OCI-LY7 (cell line): ENCODE data around the gene GPR55. TPM values are rescaled to one million over a fixed set of nuclear protein-coding genes. Genes with fewer than 3 reads are reported as not detected.

ENCODE experiments used
- Bru-seq: library from RNA; stranded (reverse); fragments of 400-500 nt; gene quantifications from one replicate; lab custom pipeline; 2021; lab: Mats Ljungman, UMichigan
- BruChase-seq, 2 experiments: library from RNA; stranded (reverse); fragments of 400-500 nt; gene quantifications; one replicate each; lab custom pipeline; 2021; lab: Mats Ljungman, UMichigan
- BruUV-seq: library from RNA; stranded (reverse); fragments of 400-500 nt; replicated peaks from 2 replicates; lab custom pipeline; 2021; lab: Mats Ljungman, UMichigan
- CTCF ChIA-PET: fragments of 300-600 bp; sonication (Branson Sonifier 250); formaldehyde crosslinking; loops from one replicate; lab custom pipeline; 2022; ENCODE audit warnings: antibody characterized with exemption; ENCODE audit not compliant: unreplicated experiment; lab: Charles Lee
- POLR2A ChIA-PET: fragments of 300-600 bp; sonication (Branson Sonifier 250); formaldehyde crosslinking; loops from one replicate; lab custom pipeline; 2022; ENCODE audit warnings: antibody characterized with exemption; lab: Charles Lee
- DNase-seq: peaks from one replicate; pipeline ENCODE4 v3.0.0-alpha.2; 2015; ENCODE audit warnings: low spot score
- H2AFZ ChIP-seq: fragments of 200-600 bp; sonication (generic), shearing (Covaris generic); 2 replicates; pipeline ENCODE4 v1.6.1; 2014; ENCODE audit warnings: mild to moderate bottlenecking, antibody characterized with exemption, low read length, moderate library complexity
- H3K27ac ChIP-seq: fragments of 200-600 bp; sonication (generic); 2 replicates; pipeline ENCODE4 v1.5.1; 2014; ENCODE audit warnings: mixed run types, low read depth, mild to moderate bottlenecking, moderate library complexity, low read length, inconsistent platforms; ENCODE audit not compliant: poor library complexity, severe bottlenecking
- H3K36me3 ChIP-seq: fragments of 200-600 bp; sonication (generic); 2 replicates; pipeline ENCODE4 v1.6.1; 2014; ENCODE audit warnings: mild to moderate bottlenecking, antibody characterized with exemption, low read length, moderate library complexity, mixed read lengths; ENCODE audit not compliant: insufficient read depth
- H3K4me1 ChIP-seq: fragments of 200-600 bp; sonication (generic); 2 replicates; pipeline ENCODE4 v1.5.1; 2014; ENCODE audit warnings: mild to moderate bottlenecking, low read length; ENCODE audit not compliant: insufficient read depth, poor library complexity, severe bottlenecking
- H3K4me2 ChIP-seq: fragments of 200-600 bp; sonication (generic); 2 replicates; pipeline ENCODE4 v1.6.1; 2014; ENCODE audit warnings: mild to moderate bottlenecking, low read length
- H3K4me3 ChIP-seq: fragments of 200-600 bp; sonication (generic); 2 replicates; pipeline ENCODE4 v1.5.1; 2014; ENCODE audit warnings: mild to moderate bottlenecking, low read depth, low read length; ENCODE audit not compliant: poor library complexity, severe bottlenecking
- H3K79me2 ChIP-seq: fragments of 200-600 bp; sonication (generic); 2 replicates; pipeline ENCODE4 v1.6.1; 2016; ENCODE audit warnings: low read depth, mild to moderate bottlenecking, low read length, moderate library complexity, mixed read lengths; ENCODE audit not compliant: insufficient read depth
- H3K9me2 ChIP-seq: fragments of 200-600 bp; sonication (generic); 2 replicates; pipeline ENCODE4 v1.6.1; 2016; ENCODE audit warnings: mild to moderate bottlenecking, low read length, mixed read lengths; ENCODE audit not compliant: insufficient read depth
- H3K9me3 ChIP-seq: fragments of 200-600 bp; sonication (generic); 2 replicates; pipeline ENCODE4 v1.6.1; 2014; ENCODE audit warnings: mild to moderate bottlenecking, mixed run types, low read length, mixed read lengths
- H4K20me1 ChIP-seq: fragments of 200-600 bp; sonication (generic); 2 replicates; pipeline ENCODE4 v1.6.1; 2014; ENCODE audit warnings: mild to moderate bottlenecking, antibody characterized with exemption, low read length, moderate library complexity, mixed read lengths; ENCODE audit not compliant: insufficient read depth
- EZH2phosphoT487 ChIP-seq: fragments of 200-600 bp; sonication (generic); IDR thresholded peaks from 2 replicates; pipeline ENCODE4 v1.6.1; 2018; ENCODE audit warnings: low read depth, borderline replicate concordance, mild to moderate bottlenecking, mixed run types, antibody characterized with exemption, low read length, moderate library complexity, mixed read lengths
- intact Hi-C: fragments of 100-400 bp; cut with micrococcal nuclease; formaldehyde crosslinking; loops from one replicate; pipeline ENCODE4 v1.10.0; 2022; ENCODE audit not compliant: unreplicated experiment
- long read RNA-seq: library from polyadenylated mRNA; stranded (forward); transcript quantifications from one replicate; pipeline ENCODE4 v2.0.0, GENCODE V29; 2022
- total RNA-seq, 2 experiments: library from RNA; depleted of rRNA in 1 of 2; stranded (reverse); fragments of >200 nt in 1 of 2; shearing (Covaris generic) in 1 of 2; gene quantifications; 2 replicates each; pipeline ENCODE4 v1.2.3, GENCODE V29; 2014 to 2022
- TF ChIP-seq, protein P1 (sequence below): fragments of 200-600 bp; sonication (generic); conservative IDR thresholded peaks from 2 replicates; pipeline ENCODE4 v1.5.1; 2014; ENCODE audit warnings: mild to moderate bottlenecking, antibody characterized with exemption, low read length, moderate library complexity, mixed read lengths

Gene GPR55, protein sequence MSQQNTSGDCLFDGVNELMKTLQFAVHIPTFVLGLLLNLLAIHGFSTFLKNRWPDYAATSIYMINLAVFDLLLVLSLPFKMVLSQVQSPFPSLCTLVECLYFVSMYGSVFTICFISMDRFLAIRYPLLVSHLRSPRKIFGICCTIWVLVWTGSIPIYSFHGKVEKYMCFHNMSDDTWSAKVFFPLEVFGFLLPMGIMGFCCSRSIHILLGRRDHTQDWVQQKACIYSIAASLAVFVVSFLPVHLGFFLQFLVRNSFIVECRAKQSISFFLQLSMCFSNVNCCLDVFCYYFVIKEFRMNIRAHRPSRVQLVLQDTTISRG
- 0.22 TPM in 1 of 2 replicates, not detected in the other for total RNA-seq (2014; rRNA removed; shearing (Covaris generic))
- not detected in 2 replicates for total RNA-seq (2022)
- not detected for Bru-seq, nascent RNA
- BruChase-seq, experiment 1, labeled RNA remaining after a 6-hour chase = percentile 5 among the genes with signal in this experiment
- not detected for BruChase-seq, experiment 2, labeled RNA remaining after a 2-hour chase
- long read RNA-seq = 0 reads

DNA sequence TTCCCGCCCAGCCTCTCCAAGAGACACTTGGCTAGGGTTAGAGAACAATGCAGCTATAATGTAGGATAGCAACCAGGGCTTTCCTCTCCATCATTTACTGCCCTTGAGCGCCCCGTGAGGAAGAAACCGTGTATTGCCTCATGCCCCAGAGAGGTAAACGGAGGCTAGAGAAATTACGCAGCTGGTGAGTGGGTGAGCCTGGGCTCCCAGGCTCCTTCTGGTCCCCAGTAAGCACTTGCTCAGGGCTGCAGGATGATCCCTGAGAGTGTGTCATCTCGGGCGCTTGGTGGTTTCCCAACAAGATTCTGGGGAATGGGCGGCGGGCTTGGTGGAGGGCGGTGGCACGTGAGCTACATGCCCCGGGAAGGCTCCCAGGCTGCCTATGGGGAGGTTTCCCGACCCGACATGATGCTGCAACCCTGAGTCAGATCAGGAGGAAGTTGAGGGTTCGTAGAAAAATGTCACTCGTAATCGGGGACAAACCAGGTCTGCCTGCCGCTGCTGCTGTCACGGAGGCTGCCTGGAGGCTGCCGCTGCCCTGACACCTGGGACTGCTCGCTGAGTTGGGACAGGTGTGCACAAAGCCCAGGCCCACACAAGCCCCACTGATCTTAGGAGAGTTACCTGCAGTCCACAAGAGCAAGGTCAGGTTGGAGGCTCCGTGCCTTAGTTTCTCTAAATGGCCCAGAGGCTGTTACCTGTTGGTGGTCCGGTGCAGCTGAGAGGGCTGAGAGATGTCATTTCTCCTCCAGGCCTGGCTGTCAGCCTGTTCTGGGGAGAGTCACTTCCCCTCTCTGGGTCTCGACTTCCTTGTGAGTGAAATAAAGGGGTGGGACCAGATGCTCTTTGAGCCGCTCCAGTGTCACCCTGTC lies at the start of gene GPR55:
Gene GPR55, minus strand, starts transcription at position 773 of the 872 bp plus-strand sequence. CDS start 14,280 bp downstream, outside the sequence.
- CTCF ChIA-PET = no interaction called here
- Histone ChIP-seq H3K9me3 (no peaks in the 10 kb centered on the region), H4K20me1 (no peaks in the 10 kb centered on the region), H3K4me3 (no peak within 1 kb of the TSS), H3K27ac (no peak within 1 kb of the TSS), H3K9me2 (no peaks in the 10 kb centered on the region), H3K4me2 (peak within 1 kb of the TSS; percentile 39), H2AFZ (no peak within 1 kb of the TSS; the same call in 1 of the 2 replicates), H3K36me3 (no peaks in the 10 kb centered on the region), H3K4me1 (no peaks in the 10 kb centered on the region), H3K79me2 (no peaks in the 10 kb centered on the region)
- POLR2A ChIA-PET = no interaction called here
- BruUV-seq = no TSS peak
- TF ChIP-seq, protein P1, sequence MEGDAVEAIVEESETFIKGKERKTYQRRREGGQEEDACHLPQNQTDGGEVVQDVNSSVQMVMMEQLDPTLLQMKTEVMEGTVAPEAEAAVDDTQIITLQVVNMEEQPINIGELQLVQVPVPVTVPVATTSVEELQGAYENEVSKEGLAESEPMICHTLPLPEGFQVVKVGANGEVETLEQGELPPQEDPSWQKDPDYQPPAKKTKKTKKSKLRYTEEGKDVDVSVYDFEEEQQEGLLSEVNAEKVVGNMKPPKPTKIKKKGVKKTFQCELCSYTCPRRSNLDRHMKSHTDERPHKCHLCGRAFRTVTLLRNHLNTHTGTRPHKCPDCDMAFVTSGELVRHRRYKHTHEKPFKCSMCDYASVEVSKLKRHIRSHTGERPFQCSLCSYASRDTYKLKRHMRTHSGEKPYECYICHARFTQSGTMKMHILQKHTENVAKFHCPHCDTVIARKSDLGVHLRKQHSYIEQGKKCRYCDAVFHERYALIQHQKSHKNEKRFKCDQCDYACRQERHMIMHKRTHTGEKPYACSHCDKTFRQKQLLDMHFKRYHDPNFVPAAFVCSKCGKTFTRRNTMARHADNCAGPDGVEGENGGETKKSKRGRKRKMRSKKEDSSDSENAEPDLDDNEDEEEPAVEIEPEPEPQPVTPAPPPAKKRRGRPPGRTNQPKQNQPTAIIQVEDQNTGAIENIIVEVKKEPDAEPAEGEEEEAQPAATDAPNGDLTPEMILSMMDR = peak; percentile 52
- no peak for TF ChIP-seq EZH2phosphoT487
- DNase-seq = peak; percentile 25
- intact Hi-C loops = loop anchor here (5.0 kb wide), 2 partner anchors 63 to 77 kb away; no protein-coding TSS in a partner anchor

DNA sequence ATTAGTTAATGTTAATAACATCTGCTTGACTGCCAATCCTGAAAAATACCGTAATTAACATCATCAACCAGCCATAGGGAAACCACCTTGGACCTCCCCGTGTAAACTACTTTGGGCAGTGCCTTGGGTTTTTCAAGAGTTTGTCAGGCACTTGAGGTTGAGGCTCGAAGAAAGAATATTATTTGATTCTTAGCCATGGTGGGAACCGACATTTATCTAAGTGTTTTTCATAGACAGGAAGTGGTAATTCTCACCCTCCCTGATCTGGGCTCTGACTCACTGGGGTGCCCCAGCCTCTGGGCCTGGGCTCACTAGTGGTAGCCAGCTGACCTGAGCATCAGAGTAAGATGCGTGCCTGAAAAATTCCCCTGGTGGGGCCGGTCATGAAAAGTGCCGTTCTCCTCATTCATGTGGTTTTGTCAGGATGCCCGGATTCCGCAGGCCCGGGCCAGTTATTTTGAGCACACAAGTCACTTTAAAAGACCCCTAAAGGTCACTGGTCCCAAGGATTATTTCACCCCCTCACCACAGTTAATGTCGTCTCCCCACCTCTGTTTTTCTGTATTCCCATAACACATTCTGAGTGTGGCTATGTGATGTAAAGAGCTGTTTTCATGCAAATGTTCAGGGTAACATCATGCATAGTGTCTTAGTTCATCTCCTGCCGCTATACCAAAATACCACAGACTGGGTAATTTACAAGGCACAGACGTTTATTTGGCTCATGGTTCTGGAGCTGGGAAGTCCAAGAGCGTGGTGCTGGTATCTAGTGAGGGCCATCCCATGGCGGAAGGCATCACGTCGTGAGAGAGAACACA lies 49.3 kb upstream of the GPR55 start:
- Histone ChIP-seq H3K9me2 (no peaks in the 10 kb centered on the region), H2AFZ (no peak overlapping the region), H3K9me3 (no peaks in the 10 kb centered on the region), H3K27ac (no peak overlapping the region), H4K20me1 (no peaks in the 10 kb centered on the region), H3K79me2 (no peaks in the 10 kb centered on the region), H3K4me2 (no peak overlapping the region), H3K4me3 (no peak overlapping the region), H3K4me1 (no peaks in the 10 kb centered on the region), H3K36me3 (no peaks in the 10 kb centered on the region)
- CTCF ChIA-PET = no interaction called here
- POLR2A ChIA-PET = no interaction called here
- intact Hi-C loops = no loop called here
- no TSS peak for BruUV-seq
- DNase-seq = no peak
- TF ChIP-seq EZH2phosphoT487 = no peak
- TF ChIP-seq, protein P1 = no peak
